HEK293 (cell line): ENCODE measurements around the gene POLL.

Source experiments
- CTCF ChIA-PET: fragments of 350-600 bp; formaldehyde crosslinking; extraction: SDS; loops from one replicate; lab custom pipeline; 2021; ENCODE audit warnings: antibody characterized with exemption; lab: Yijun Ruan, JAX
- POLR2A ChIA-PET: fragments of 300-600 bp; formaldehyde crosslinking; extraction: SDS; loops from one replicate; lab custom pipeline; 2020; ENCODE audit warnings: antibody characterized with exemption, inconsistent platforms; lab: Yijun Ruan, JAX
- H3K27ac ChIP-seq: fragments of 200-500 bp; sonication (Bioruptor generic); 2 replicates; pipeline ENCODE4 v1.5.1; 2014; ENCODE audit warnings: low read depth, low read length, control low read depth, inconsistent platforms; ENCODE audit errors: extremely low read depth
- H3K36me3 ChIP-seq, 2 experiments: fragments of 200-500 bp in 1 of 2; sonication (Bioruptor generic) in 1 of 2; 1 replicate in 1 of 2; 2 replicates in 1 of 2; pipeline ENCODE4 v1.5.1; 2014 to 2017; ENCODE audit warnings: inconsistent platforms in 2 of 2, low read length in 2 of 2; ENCODE audit not compliant: control insufficient read depth in 2 of 2, insufficient read depth in 1 of 2
- H3K4me1 ChIP-seq: fragments of 200-500 bp; sonication (Bioruptor generic); 2 replicates; pipeline ENCODE4 v1.5.1; 2014; ENCODE audit warnings: mild to moderate bottlenecking, low read length, inconsistent platforms; ENCODE audit not compliant: control insufficient read depth, insufficient read depth
- H3K4me3 ChIP-seq: 2 replicates; pipeline ENCODE4 v1.5.1; 2011; ENCODE audit warnings: low read depth, mild to moderate bottlenecking, control low read depth, low read length, moderate library complexity
- H3K9me3 ChIP-seq: fragments of 200-500 bp; sonication (Bioruptor generic); 2 replicates; pipeline ENCODE4 v1.5.1; 2014; ENCODE audit warnings: low read depth, low read length, inconsistent platforms; ENCODE audit not compliant: control insufficient read depth, insufficient read depth
- GFI1B ChIP-seq: fragments of 450-650 bp; formaldehyde crosslinking; IDR thresholded peaks from 2 replicates; pipeline ENCODE4 v1.5.1; 2016; ENCODE audit warnings: missing biosample characterization, missing genetic modification characterization
- GLI2 ChIP-seq: fragments of 450-650 bp; formaldehyde crosslinking; IDR thresholded peaks from 2 replicates; pipeline ENCODE4; 2017; ENCODE audit warnings: missing biosample characterization, missing genetic modification characterization, low read depth, borderline replicate concordance
- KLF10 ChIP-seq: fragments of 450-650 bp; IDR thresholded peaks from 2 replicates; pipeline ENCODE4 v1.5.1; 2018; ENCODE audit warnings: missing biosample characterization, mild to moderate bottlenecking, missing genetic modification characterization
- MZF1 ChIP-seq: fragments of 450-650 bp; formaldehyde crosslinking; IDR thresholded peaks from 2 replicates; pipeline ENCODE4 v1.5.1; 2017; ENCODE audit warnings: missing biosample characterization, missing genetic modification characterization, borderline replicate concordance
- PRDM6 ChIP-seq: fragments of 450-650 bp; formaldehyde crosslinking; IDR thresholded peaks from 2 replicates; pipeline ENCODE4 v1.5.1; 2017; ENCODE audit warnings: missing biosample characterization, missing genetic modification characterization
- ZBTB26 ChIP-seq: fragments of 450-650 bp; formaldehyde crosslinking; optimal IDR thresholded peaks from 2 replicates; pipeline ENCODE3; 2016; ENCODE audit warnings: missing biosample characterization, mild to moderate bottlenecking, missing genetic modification characterization
- ZBTB48 ChIP-seq: fragments of 450-650 bp; formaldehyde crosslinking; IDR thresholded peaks from 2 replicates; pipeline ENCODE4 v1.5.1; 2016; ENCODE audit warnings: missing biosample characterization, missing genetic modification characterization
- ZBTB8A ChIP-seq: fragments of 450-650 bp; formaldehyde crosslinking; IDR thresholded peaks from 2 replicates; pipeline ENCODE4 v1.5.1; 2016; ENCODE audit warnings: missing biosample characterization, missing genetic modification characterization
- ZFP3 ChIP-seq: fragments of 450-650 bp; formaldehyde crosslinking; IDR thresholded peaks from 2 replicates; pipeline ENCODE4 v1.5.1; 2016; ENCODE audit warnings: low read depth, missing biosample characterization, missing genetic modification characterization
- ZNF211 ChIP-seq: fragments of 450-650 bp; formaldehyde crosslinking; IDR thresholded peaks from 2 replicates; pipeline ENCODE4 v1.5.1; 2016; ENCODE audit warnings: low read depth, missing biosample characterization, missing genetic modification characterization
- ZNF239 ChIP-seq: fragments of 450-650 bp; formaldehyde crosslinking; IDR thresholded peaks from 2 replicates; pipeline ENCODE4 v1.5.1; 2016; ENCODE audit warnings: missing biosample characterization, missing genetic modification characterization
- ZNF26 ChIP-seq: fragments of 450-650 bp; formaldehyde crosslinking; IDR thresholded peaks from 2 replicates; pipeline ENCODE4 v1.5.1; 2016; ENCODE audit warnings: missing biosample characterization, missing genetic modification characterization
- ZNF366 ChIP-seq: fragments of 450-650 bp; formaldehyde crosslinking; conservative IDR thresholded peaks from 2 replicates; pipeline ENCODE4 v1.5.1; 2016; ENCODE audit warnings: missing biosample characterization, missing genetic modification characterization
- ZNF510 ChIP-seq: fragments of 450-650 bp; formaldehyde crosslinking; IDR thresholded peaks from 2 replicates; pipeline ENCODE4 v1.5.1; 2018; ENCODE audit warnings: mild to moderate bottlenecking, missing genetic modification characterization, missing biosample characterization; ENCODE audit not compliant: insufficient replicate concordance
- ZNF549 ChIP-seq: fragments of 450-650 bp; IDR thresholded peaks from 2 replicates; pipeline ENCODE4 v1.5.1; 2018; ENCODE audit warnings: missing biosample characterization, missing genetic modification characterization, mild to moderate bottlenecking, inconsistent platforms, moderate library complexity
- ZNF555 ChIP-seq: fragments of 450-650 bp; formaldehyde crosslinking; conservative IDR thresholded peaks from 2 replicates; pipeline ENCODE4 v1.5.1; 2017; ENCODE audit warnings: missing biosample characterization, mild to moderate bottlenecking, missing genetic modification characterization, inconsistent platforms
- ZNF610 ChIP-seq: fragments of 450-650 bp; formaldehyde crosslinking; IDR thresholded peaks from 2 replicates; pipeline ENCODE4 v1.5.1; 2016; ENCODE audit warnings: missing biosample characterization, missing genetic modification characterization, borderline replicate concordance
- ZNF623 ChIP-seq: fragments of 450-650 bp; formaldehyde crosslinking; IDR thresholded peaks from 2 replicates; pipeline ENCODE4 v1.5.1; 2016; ENCODE audit warnings: missing biosample characterization, missing genetic modification characterization
- ZNF660 ChIP-seq: fragments of 450-650 bp; IDR thresholded peaks from 2 replicates; pipeline ENCODE4 v1.5.1; 2018; ENCODE audit warnings: missing biosample characterization, mild to moderate bottlenecking, missing genetic modification characterization
- ZNF704 ChIP-seq: fragments of 450-650 bp; formaldehyde crosslinking; IDR thresholded peaks from 2 replicates; pipeline ENCODE4 v1.5.1; 2016; ENCODE audit warnings: missing biosample characterization, missing genetic modification characterization
- ZSCAN30 ChIP-seq: fragments of 450-650 bp; IDR thresholded peaks from 2 replicates; pipeline ENCODE4 v1.5.1; 2018; ENCODE audit warnings: missing biosample characterization, mild to moderate bottlenecking, missing genetic modification characterization, moderate library complexity
- TF ChIP-seq, protein P1 (sequence below): fragments of 450-650 bp; formaldehyde crosslinking; IDR thresholded peaks from 2 replicates; pipeline ENCODE4 v1.5.1; 2017; ENCODE audit warnings: missing biosample characterization, missing genetic modification characterization
- TF ChIP-seq, protein P2 (sequence below): fragments of 450-650 bp; IDR thresholded peaks from 2 replicates; pipeline ENCODE4 v1.5.1; 2018; ENCODE audit warnings: missing biosample characterization, mild to moderate bottlenecking, missing genetic modification characterization
- TF ChIP-seq, protein P3 (sequence below): fragments of 450-650 bp; IDR thresholded peaks from 2 replicates; pipeline ENCODE4 v1.5.1; 2018; ENCODE audit warnings: missing biosample characterization, missing genetic modification characterization

The POLL gene

GRCh38 chr10:101545898-101546297 is 42.2 kb downstream of the POLL start (continued):
- TF ChIP-seq, protein P1, sequence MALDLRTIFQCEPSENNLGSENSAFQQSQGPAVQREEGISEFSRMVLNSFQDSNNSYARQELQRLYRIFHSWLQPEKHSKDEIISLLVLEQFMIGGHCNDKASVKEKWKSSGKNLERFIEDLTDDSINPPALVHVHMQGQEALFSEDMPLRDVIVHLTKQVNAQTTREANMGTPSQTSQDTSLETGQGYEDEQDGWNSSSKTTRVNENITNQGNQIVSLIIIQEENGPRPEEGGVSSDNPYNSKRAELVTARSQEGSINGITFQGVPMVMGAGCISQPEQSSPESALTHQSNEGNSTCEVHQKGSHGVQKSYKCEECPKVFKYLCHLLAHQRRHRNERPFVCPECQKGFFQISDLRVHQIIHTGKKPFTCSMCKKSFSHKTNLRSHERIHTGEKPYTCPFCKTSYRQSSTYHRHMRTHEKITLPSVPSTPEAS (tag by site-specific recombination) = no peak
- TF ChIP-seq MZF1 (no peak), ZBTB26 (tag by site-specific recombination) (no peak), ZNF549 (tag by site-specific recombination) (peak; percentile 32; the same call in 1 of the 2 replicates), ZNF660 (tag by site-specific recombination) (no peak), PRDM6 (tag by site-specific recombination) (peak; percentile 67), GFI1B (tag by site-specific recombination) (no peak), ZNF610 (no peak), ZNF366 (tag by site-specific recombination) (peak; percentile 44; the same call in 1 of the 2 replicates), ZBTB48 (tag by site-specific recombination) (no peak), ZNF510 (no peak), ZNF704 (tag by site-specific recombination) (no peak), KLF10 (peak; percentile 32; the same call in 1 of the 2 replicates), ZNF623 (no peak)
- TF ChIP-seq, all 188 proteins: peak for 8

- H3K27ac ChIP-seq = no peak overlapping the region
- no peak overlapping the region for H3K4me3 ChIP-seq
- ChIA-PET CTCF (interaction anchor here (0.6 to 3.0 kb wide), 6 partner anchors 8 to 266 kb away, joined by 3 to 11 read pairs (median 4); no protein-coding TSS in a partner anchor), POLR2A (no interaction called here)
- H3K4me1 ChIP-seq = no peaks in the 10 kb centered on the region
- H3K36me3 ChIP-seq = peaks cover 3 to 41% of the 10 kb centered on the region in 2 experiments; a peak in 2 of 3 replicates
- H3K9me3 ChIP-seq = no peaks in the 10 kb centered on the region
- TF ChIP-seq ZNF555 (no peak), ZNF239 (no peak), GLI2 (tag by site-specific recombination) (no peak), ZBTB8A (no peak), ZNF211 (tag by site-specific recombination) (no peak), ZNF26 (tag by site-specific recombination) (no peak), ZNF510 (no peak), ZFP3 (tag by site-specific recombination) (no peak), ZSCAN30 (tag by site-specific recombination) (no peak)
- TF ChIP-seq, protein P2, sequence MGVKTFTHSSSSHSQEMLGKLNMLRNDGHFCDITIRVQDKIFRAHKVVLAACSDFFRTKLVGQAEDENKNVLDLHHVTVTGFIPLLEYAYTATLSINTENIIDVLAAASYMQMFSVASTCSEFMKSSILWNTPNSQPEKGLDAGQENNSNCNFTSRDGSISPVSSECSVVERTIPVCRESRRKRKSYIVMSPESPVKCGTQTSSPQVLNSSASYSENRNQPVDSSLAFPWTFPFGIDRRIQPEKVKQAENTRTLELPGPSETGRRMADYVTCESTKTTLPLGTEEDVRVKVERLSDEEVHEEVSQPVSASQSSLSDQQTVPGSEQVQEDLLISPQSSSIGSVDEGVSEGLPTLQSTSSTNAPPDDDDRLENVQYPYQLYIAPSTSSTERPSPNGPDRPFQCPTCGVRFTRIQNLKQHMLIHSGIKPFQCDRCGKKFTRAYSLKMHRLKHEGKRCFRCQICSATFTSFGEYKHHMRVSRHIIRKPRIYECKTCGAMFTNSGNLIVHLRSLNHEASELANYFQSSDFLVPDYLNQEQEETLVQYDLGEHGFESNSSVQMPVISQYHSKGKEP = no peak
- TF ChIP-seq, protein P3, sequence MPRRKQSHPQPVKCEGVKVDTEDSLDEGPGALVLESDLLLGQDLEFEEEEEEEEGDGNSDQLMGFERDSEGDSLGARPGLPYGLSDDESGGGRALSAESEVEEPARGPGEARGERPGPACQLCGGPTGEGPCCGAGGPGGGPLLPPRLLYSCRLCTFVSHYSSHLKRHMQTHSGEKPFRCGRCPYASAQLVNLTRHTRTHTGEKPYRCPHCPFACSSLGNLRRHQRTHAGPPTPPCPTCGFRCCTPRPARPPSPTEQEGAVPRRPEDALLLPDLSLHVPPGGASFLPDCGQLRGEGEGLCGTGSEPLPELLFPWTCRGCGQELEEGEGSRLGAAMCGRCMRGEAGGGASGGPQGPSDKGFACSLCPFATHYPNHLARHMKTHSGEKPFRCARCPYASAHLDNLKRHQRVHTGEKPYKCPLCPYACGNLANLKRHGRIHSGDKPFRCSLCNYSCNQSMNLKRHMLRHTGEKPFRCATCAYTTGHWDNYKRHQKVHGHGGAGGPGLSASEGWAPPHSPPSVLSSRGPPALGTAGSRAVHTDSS (tag by site-specific recombination) = no peak
These were observed 49.6 kb downstream of the POLL start for GRCh38 chr10:101538446-101538845.
